Astrocyte of the cerebellum (primary cell): ENCODE measurements around the gene ATXN7L1.

Experiments
- DNase-seq: peaks from one replicate; pipeline ENCODE4 v3.0.0-alpha.2; 2011; ENCODE audit warnings: low read depth
- H3K4me3 ChIP-seq: 2 replicates; pipeline ENCODE4 v1.5.1; 2011; ENCODE audit warnings: mild to moderate bottlenecking, low read depth, low read length, moderate library complexity
- CTCF ChIP-seq: IDR thresholded peaks from 2 replicates; pipeline ENCODE4 v1.5.1; 2012; ENCODE audit warnings: low read length, low read depth, moderate library complexity, mild to moderate bottlenecking; ENCODE audit errors: missing control alignments
- in situ Hi-C: cut with HindIII; loops from 2 replicates; pipeline ENCODE4 v1.10.0; 2017; ENCODE audit warnings: low sequenced_read_pairs

Gene ATXN7L1

DNA sequence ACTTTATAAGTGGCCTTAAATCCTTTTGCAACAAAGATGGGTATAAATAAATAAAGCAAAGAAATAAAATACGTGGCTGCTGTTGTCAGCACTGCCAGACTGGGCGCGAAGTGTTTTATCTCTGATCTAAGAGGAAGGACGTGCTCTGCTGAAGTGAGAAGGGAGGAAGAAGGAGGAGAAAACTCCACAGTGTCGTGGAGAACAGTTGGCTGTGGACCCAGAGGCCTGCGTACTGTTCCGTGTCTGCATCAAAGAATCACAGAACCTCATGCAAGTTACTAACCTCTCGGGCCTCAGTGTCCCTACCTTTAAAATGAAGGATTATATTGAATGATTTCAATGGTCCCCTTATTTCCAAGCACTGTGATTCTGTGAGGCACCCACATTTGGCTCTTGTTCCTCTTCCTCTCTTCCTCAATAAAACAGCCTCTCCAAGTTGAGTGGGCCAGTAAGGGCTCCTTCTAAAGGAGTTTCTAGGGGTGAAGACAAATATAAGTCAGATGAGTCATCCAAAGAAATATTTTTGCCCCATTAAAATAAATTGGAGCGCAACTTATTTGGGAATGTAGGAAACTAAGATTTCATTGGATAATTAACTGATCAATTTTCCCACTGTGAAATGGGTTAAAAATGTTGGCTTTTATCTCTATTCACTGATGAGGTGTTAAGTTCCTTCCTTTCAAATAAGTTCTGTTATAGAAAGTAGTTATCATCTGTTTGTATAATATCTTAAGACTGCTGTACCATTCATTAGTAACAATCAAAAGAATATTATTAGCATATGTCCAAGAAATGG, 168.2 kb downstream of the ATXN7L1 start:
- no peak overlapping the region for H3K4me3 ChIP-seq
- no peak for TF ChIP-seq CTCF
- DNase-seq = no peak
- in situ Hi-C loops = no loop called here

DNA sequence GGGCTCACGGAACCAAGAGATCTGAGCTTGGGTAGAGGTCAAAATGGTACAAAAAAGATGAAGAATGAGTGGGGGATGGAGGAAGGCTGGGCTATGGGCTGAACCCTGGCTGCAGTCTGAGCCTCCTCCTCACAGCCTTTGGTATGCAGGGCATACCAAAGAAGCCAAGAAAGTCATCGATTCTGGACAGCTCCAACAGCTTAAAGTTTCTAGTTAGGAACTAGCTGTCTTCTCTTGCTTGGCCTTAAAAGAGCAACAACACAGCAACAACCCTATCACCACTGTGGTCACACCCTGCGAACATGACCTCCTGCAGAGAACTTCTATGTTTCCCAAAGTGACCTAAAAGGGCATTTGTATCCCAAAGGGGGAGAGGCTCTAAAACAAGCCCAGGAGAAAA, 169.0 kb downstream of the ATXN7L1 start:
- no peak overlapping the region for H3K4me3 ChIP-seq
- in situ Hi-C loops = no loop called here
- no peak for DNase-seq
- TF ChIP-seq CTCF = no peak

- H3K4me3 ChIP-seq = no peak overlapping the region
- in situ Hi-C loops = no loop called here
- DNase-seq = no peak
- no peak for TF ChIP-seq CTCF
These were observed 171.0 kb downstream of the ATXN7L1 start for GRCh38 chr7:105705427-105705826.

DNA sequence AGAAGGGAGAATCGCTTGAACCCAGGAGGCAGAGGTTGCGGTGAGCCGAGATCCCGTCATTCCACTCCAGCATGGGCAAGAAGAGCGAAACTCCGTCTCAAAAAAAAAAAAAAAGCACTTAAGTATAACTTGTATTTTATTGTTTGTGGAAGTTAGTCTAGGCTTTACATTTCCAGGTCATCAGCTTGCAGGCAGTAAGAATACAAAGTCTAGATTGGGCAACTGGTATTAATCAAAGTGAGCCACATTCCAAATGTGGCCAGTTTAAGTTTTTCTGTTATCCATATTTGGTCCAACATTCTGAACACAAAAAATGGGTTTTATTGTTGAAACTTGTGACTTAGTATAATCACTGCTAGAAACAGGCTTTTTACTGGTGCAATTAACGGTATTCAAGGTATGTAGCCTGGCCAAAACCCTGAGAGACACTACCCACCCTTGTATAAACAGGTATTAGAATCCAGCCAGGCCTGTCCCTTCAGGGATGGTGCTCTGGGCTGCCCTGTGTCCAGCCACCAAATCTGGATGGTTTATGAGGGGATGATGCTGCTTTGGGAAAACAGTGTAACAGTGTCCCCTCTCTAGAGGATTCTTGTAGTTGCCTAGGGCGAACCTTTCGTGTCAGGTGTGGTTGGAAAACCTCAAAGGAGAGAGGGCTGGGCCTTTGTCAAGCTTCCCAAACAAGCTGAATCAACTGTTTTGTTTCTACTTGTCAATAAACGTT, 173.0 kb downstream of the ATXN7L1 start:
- H3K4me3 ChIP-seq = no peak overlapping the region
- TF ChIP-seq CTCF = no peak
- no peak for DNase-seq
- in situ Hi-C loops = no loop called here

GRCh38 chr7:105699568-105700236, 176.7 kb downstream of the ATXN7L1 start:
- DNase-seq = no peak
- no peak overlapping the region for H3K4me3 ChIP-seq
- in situ Hi-C loops = no loop called here
- no peak for TF ChIP-seq CTCF

DNA sequence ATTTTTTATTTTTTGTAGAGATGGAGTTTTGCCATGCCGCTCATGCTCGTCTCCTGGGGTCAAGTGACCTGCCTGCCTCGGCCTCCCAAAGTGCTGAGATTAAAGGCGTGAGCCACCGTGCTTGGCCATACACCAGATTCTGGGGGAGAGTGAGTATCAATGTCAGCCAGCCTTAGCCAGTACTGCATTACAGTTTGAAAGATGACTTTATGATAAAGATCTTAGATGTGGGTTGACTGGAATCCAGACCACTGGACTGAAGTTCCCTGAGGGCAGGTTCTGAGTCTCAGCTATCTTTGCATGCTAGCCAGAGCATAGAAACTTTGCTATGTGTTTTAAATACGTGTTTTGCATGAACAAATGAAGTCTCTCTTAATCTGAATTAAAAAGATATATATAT, 177.9 kb downstream of the ATXN7L1 start:
- no peak for DNase-seq
- no peak for TF ChIP-seq CTCF
- in situ Hi-C loops = no loop called here
- H3K4me3 ChIP-seq = no peak overlapping the region
